Activated gamma-delta T cell (primary cell): ENCODE measurements around the gene SPESP1.

Experiments
- DNase-seq: peaks from one replicate; lab custom pipeline; 2025; lab: John Stamatoyannopoulos, UW

The SPESP1 gene

GRCh38 chr15:68991723-68992122 lies 61.4 kb downstream of the SPESP1 start:
- no peak for DNase-seq

GRCh38 chr15:68992696-68993095 lies 62.4 kb downstream of the SPESP1 start:
- no peak for DNase-seq

- no peak for DNase-seq
Observed at GRCh38 chr15:68993276-68993675, 63.0 kb downstream of the SPESP1 start.

- no peak for DNase-seq
Observed at GRCh38 chr15:68994149-68994548, 63.8 kb downstream of the SPESP1 start.

- DNase-seq, result no peak
Observed at GRCh38 chr15:68994981-68995761, 64.8 kb downstream of the SPESP1 start.
